ENCODE data around the gene GRB10. TPM values are rescaled to one million over a fixed set of nuclear protein-coding genes. Genes with fewer than 3 reads are reported as not detected.

The GRB10 gene
- total RNA-seq, 2 donors from 2014 or later: 2.6 to 6.6 TPM

- no peaks in the 10 kb centered on the region for H3K36me3 Mint-ChIP-seq
- no peak for ATAC-seq
- no peak for DNase-seq (ENCODE audit: low spot score in 2 of 2)
- no peaks in the 10 kb centered on the region for H3K9me3 Mint-ChIP-seq
- no peak overlapping the region for H3K27ac Mint-ChIP-seq
Measured at GRCh38 chr7:50640256-50640655, 142.4 kb downstream of the GRB10 start.

DNA sequence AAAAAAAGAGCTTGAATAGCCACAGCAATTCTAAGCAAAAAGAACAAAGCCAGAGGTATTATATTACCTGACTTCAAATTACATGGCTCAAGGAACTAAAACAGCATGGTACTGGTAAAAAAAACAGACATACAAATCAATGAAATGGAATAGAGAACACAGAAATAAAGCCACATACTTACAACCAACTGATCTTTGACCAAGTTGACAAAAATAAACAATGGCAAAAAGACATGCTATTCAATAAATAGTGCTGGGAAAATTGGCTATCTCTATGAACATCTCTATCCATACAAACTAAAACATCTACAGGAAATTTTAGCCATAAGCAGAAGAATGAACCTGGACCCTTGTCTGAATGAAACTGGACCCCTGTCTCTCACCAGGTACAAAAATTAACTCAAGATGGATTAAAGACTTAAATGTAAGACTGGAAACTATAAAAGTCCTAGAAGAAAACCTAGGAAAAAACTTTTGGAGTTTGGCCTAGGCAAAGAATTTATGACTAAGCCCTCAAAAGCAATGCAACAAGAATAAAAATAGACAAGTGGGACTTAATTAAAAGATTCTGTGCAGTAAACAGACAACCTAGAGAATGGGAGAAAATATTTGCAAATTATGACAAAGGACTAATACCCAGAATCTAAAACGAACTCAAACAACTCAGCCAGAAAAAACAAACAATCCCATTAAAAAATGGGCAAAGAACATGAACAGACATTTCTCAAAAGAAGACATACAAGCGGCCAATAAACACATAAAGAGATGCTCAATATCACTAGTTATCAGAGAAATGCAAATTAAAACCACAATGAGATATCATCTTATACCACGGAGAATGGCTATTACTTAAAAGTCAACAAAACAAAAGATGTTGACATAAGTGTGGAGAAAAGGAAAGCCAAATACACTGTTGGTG is 144.7 kb downstream of the GRB10 start:
- no peaks in the 10 kb centered on the region for H3K9me3 Mint-ChIP-seq
- no peaks in the 10 kb centered on the region for H3K36me3 Mint-ChIP-seq
- ATAC-seq (no peak), DNase-seq (ENCODE audit: low spot score in 2 of 2) (no peak)
- no peak overlapping the region for H3K27ac Mint-ChIP-seq

GRCh38 chr7:50634378-50634777 is 148.3 kb downstream of the GRB10 start:
- no peak for ATAC-seq
- no peak for DNase-seq (ENCODE audit: low spot score in 2 of 2)
- no peak overlapping the region for H3K27ac Mint-ChIP-seq
- H3K36me3 Mint-ChIP-seq: no peaks in the 10 kb centered on the region
- no peaks in the 10 kb centered on the region for H3K9me3 Mint-ChIP-seq

DNA sequence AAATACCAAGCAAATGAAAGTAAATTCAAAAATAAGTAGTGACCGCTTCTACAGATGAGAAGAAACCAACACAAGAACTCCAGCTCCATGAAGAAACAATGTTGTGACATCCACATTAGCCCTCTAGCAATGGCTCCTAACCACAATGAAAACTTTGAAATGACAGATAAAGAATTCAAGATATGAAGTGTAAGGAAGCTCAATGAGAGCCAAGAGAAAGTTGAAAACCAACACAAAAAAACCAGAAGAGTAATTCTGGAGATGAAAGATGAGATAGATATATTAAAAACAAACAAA is 149.3 kb downstream of the GRB10 start:
- no peaks in the 10 kb centered on the region for H3K36me3 Mint-ChIP-seq
- no peaks in the 10 kb centered on the region for H3K9me3 Mint-ChIP-seq
- no peak overlapping the region for H3K27ac Mint-ChIP-seq
- no peak for DNase-seq (ENCODE audit: low spot score in 2 of 2)
- ATAC-seq: peak; percentile 3 to 9

GRCh38 chr7:50632561-50633413 is 149.9 kb downstream of the GRB10 start:
- no peaks in the 10 kb centered on the region for H3K36me3 Mint-ChIP-seq
- DNase-seq (ENCODE audit: low spot score in 2 of 2) (peak; percentile 52 to 58), ATAC-seq (peak; percentile 71 to 82)
- no peak overlapping the region for H3K27ac Mint-ChIP-seq
- H3K9me3 Mint-ChIP-seq: no peaks in the 10 kb centered on the region

- DNase-seq (ENCODE audit: low spot score in 2 of 2) (no peak), ATAC-seq (no peak)
- Mint-ChIP-seq H3K27ac (no peak overlapping the region), H3K36me3 (no peaks in the 10 kb centered on the region), H3K9me3 (no peaks in the 10 kb centered on the region)
Measured at GRCh38 chr7:50631639-50632038, 151.1 kb downstream of the GRB10 start.

GRCh38 chr7:50631100-50631499 is 151.6 kb downstream of the GRB10 start:
- no peak overlapping the region for H3K27ac Mint-ChIP-seq
- DNase-seq (ENCODE audit: low spot score in 2 of 2) (no peak), ATAC-seq (no peak)
- no peaks in the 10 kb centered on the region for H3K36me3 Mint-ChIP-seq
- no peaks in the 10 kb centered on the region for H3K9me3 Mint-ChIP-seq

GRCh38 chr7:50629238-50629901 is 153.3 kb downstream of the GRB10 start:
- no peaks in the 10 kb centered on the region for H3K9me3 Mint-ChIP-seq
- ATAC-seq (no peak), DNase-seq (ENCODE audit: low spot score in 2 of 2) (no peak)
- H3K36me3 Mint-ChIP-seq: no peaks in the 10 kb centered on the region
- H3K27ac Mint-ChIP-seq: peak overlapping the region in 1 of 2 donors; percentile 30

- no peak for ATAC-seq
- H3K9me3 Mint-ChIP-seq: no peaks in the 10 kb centered on the region
- no peaks in the 10 kb centered on the region for H3K36me3 Mint-ChIP-seq
- no peak for DNase-seq (ENCODE audit: low spot score in 2 of 2)
- no peak overlapping the region for H3K27ac Mint-ChIP-seq
Measured at GRCh38 chr7:50628434-50629084, 154.1 kb downstream of the GRB10 start.

DNA sequence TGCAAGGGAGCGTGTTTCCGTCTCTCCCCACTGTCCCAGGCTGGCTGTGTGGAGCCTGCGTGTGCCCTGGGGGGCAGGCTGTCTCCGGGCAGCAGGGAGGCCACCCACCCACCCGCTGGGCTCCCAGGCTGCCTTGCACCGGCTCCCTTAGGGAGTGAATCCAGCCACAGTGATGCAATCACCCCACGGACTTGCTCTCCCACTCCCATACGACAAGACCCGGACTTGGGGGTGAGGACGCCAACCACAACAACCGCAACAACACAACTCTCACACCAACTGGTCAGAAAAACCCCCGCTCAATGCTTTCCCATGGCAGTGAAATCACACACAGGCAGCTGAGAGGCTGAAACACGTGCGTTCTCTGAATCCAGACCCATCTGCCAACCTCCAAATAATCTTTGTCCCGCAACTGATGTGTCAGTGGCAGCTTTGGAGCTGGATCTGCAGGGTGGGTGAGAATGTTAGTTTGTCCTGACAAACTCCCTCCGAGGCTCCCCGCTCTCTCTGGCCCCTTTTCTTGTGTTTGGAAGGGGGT is 154.8 kb downstream of the GRB10 start:
- no peak for DNase-seq (ENCODE audit: low spot score in 2 of 2)
- Mint-ChIP-seq H3K27ac (no peak overlapping the region), H3K9me3 (no peaks in the 10 kb centered on the region), H3K36me3 (no peaks in the 10 kb centered on the region)
- ATAC-seq: no peak

GRCh38 chr7:50626286-50626685 is 156.4 kb downstream of the GRB10 start:
- DNase-seq (ENCODE audit: low spot score in 2 of 2) (no peak), ATAC-seq (no peak)
- Mint-ChIP-seq H3K27ac (no peak overlapping the region), H3K36me3 (no peaks in the 10 kb centered on the region), H3K9me3 (no peaks in the 10 kb centered on the region)

DNA sequence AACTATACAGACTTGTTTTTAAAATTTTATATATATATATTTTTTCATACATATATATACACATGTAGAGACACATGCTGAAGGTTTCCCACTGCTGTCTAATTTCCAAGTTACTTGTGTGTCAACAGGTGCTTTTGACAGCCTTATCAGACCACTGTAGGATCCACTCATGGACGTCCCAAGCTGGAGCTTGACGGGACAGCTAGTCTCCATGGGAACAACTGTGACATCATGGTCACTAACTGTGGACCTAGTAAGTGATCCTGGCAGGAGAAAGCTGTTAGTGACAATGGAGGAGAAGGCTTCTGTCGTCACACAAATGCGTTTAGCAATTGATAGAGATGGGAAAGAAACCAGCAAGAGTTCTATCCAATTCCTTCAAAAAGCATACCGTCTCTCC is 157.3 kb downstream of the GRB10 start:
- DNase-seq (ENCODE audit: low spot score in 2 of 2): no peak
- no peaks in the 10 kb centered on the region for H3K36me3 Mint-ChIP-seq
- H3K9me3 Mint-ChIP-seq: no peaks in the 10 kb centered on the region
- no peak overlapping the region for H3K27ac Mint-ChIP-seq
- no peak for ATAC-seq

DNA sequence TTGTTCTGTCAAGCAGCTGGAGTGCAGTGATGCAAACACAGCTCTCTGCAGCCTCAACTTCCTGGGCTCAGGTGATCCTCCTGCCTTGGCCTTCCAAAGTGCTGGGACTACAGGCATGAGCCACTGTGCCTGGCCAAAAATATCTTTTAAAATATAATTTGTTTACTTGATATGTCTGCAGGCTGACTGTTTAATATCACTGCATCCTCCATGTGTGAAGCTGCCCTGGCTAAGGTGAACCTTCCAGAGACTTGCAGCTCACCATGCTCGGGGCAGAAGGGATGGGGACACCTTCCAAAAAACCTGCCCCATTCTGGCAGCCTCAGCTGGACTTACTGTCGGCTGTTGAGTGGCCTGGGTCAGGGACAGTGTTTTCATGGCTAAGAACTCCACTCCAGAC is 159.9 kb downstream of the GRB10 start:
- DNase-seq (ENCODE audit: low spot score in 2 of 2) (no peak), ATAC-seq (no peak)
- no peaks in the 10 kb centered on the region for H3K36me3 Mint-ChIP-seq
- H3K27ac Mint-ChIP-seq: no peak overlapping the region
- H3K9me3 Mint-ChIP-seq: no peaks in the 10 kb centered on the region

DNA sequence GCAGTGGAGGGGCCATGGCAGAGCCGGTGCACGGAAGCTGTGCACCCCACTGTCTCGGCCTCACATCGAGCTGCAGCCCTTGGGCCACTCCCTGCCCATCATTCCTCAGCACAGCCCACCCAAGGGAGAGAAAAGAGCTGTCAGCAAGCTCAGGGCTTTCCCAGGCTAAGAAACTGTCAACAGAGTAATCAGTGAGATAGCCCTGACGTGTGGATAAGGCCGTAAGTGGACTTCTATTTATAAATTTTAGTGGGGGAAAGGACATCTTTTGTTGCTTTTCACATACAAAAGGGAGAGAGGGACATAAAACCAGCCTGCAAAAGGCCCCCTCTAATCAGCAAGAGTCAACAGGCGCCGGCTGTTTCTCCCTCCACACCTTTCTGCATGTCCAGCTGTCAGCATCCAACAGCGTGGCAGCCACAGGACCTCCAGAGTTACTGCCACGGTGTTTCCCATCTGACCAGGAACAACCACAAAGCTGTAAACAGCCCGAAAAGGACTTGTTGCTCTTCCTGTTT is 160.7 kb downstream of the GRB10 start:
- no peak for ATAC-seq
- no peak overlapping the region for H3K27ac Mint-ChIP-seq
- H3K9me3 Mint-ChIP-seq: no peaks in the 10 kb centered on the region
- no peak for DNase-seq (ENCODE audit: low spot score in 2 of 2)
- H3K36me3 Mint-ChIP-seq: no peaks in the 10 kb centered on the region

GRCh38 chr7:50621206-50621605 is 161.5 kb downstream of the GRB10 start:
- H3K36me3 Mint-ChIP-seq: no peaks in the 10 kb centered on the region
- no peak overlapping the region for H3K27ac Mint-ChIP-seq
- DNase-seq (ENCODE audit: low spot score in 2 of 2) (no peak), ATAC-seq (no peak)
- H3K9me3 Mint-ChIP-seq: no peaks in the 10 kb centered on the region

DNA sequence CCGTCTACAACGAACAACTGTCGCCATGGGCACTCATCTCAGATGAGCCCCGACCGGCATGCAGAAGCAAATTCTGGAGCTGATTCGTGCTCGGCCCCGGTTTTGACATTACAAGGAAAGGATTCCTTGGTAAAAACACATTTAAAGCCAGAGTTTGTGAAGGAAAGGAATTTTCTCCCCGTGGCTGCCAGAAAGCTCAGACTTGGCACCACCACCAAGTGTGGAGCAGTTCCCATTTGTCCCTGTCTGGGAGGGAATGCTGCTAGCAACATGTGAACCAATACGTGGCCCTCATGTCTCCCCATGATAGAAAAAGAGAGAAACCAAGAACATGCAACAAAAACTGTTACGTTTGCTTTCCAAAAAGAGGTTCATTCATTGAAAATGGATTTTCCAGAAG is 162.3 kb downstream of the GRB10 start:
- ATAC-seq (no peak), DNase-seq (ENCODE audit: low spot score in 2 of 2) (no peak)
- H3K9me3 Mint-ChIP-seq: no peaks in the 10 kb centered on the region
- H3K36me3 Mint-ChIP-seq: no peaks in the 10 kb centered on the region
- H3K27ac Mint-ChIP-seq: no peak overlapping the region
